GM12874 (cell line): ENCODE measurements around the gene GPRIN2.

Source experiments
- TF ChIP-seq, protein P1 (sequence below): IDR thresholded peaks from 2 replicates; pipeline ENCODE4 v1.5.1; 2011; ENCODE audit warnings: low read depth, mild to moderate bottlenecking, control low read depth, low read length, moderate library complexity; ENCODE audit not compliant: insufficient read depth

The GPRIN2 gene

DNA sequence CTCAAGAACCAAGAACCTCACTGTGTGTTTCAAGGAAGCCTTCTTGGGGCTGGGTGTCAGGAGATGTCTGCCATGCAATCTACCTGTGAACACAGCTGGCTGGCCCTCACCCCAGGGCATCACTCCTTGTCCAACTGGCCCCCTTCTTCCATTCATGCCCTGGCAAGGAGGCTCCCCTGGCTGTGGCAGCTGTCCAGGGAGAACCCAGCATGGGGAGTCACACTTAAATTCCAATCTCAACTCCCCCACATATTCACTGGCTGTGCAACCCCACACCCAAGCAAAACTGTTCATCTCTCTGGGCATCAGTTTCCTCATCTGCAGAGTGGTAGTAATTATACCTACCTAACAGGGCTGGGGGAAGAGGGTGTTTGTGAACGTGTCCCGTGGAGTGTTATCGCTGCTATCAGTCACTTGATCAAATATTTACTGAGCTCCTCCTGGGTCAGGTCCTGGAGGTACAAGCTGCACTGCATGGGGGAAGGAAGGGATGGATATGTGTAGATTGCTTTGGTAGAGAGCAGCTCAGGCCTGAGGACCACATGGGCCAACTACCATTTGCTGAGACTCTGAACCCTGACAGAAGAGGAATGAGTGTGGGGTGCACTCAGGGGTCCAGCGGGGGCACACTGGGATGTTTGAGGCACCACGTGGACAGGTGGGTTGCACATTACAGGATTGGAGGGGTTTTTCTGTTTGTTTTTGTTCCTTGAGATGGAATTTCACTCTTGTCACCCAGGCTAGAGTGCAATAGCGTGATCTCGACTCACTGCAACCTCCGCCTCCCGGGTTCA lies 2.1 kb upstream of the GPRIN2 start:
- TF ChIP-seq, protein P1, sequence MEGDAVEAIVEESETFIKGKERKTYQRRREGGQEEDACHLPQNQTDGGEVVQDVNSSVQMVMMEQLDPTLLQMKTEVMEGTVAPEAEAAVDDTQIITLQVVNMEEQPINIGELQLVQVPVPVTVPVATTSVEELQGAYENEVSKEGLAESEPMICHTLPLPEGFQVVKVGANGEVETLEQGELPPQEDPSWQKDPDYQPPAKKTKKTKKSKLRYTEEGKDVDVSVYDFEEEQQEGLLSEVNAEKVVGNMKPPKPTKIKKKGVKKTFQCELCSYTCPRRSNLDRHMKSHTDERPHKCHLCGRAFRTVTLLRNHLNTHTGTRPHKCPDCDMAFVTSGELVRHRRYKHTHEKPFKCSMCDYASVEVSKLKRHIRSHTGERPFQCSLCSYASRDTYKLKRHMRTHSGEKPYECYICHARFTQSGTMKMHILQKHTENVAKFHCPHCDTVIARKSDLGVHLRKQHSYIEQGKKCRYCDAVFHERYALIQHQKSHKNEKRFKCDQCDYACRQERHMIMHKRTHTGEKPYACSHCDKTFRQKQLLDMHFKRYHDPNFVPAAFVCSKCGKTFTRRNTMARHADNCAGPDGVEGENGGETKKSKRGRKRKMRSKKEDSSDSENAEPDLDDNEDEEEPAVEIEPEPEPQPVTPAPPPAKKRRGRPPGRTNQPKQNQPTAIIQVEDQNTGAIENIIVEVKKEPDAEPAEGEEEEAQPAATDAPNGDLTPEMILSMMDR = no peak

GRCh38 chr10:46558122-46558391 lies 1.6 kb upstream of the GPRIN2 start:
- TF ChIP-seq, protein P1 = no peak

DNA sequence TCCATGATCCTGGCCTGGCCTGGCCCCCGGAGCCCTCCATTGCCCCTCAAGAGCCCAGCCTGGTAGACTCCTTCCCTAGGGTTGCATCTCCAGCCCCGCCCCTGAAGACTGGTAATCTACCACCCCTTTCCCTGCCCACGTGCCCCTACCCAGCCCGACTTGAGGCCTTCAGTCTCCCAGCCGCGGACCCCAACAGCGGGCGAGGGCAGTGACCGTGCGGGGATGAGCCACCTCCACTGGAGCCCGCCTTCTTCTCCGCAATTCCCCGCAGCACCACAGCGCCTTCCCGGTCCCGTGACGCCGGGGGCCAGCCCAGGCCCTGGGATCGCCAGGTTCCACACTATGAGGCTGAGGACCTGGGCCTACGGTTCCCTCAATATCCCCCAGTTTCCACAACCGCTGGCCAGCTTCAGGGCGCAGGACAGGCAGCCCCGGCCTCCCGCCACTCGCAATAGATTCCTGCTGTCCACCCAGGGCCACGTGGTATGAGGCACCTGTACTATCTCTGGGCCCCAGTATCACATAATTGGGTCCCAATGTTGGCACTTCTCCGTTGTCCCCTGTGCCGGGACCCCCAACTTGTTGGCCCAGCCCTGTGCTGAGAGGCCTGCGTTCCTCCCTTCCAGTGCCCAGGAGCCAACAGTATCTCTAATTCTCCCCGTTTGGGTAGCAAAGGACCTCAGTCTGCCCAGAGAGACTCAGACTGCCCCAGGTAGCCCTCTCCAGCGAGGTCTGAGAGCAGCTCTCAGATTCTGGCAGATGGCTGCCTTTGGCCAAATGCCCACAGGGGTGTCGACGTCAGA lies 1.1 kb upstream of the GPRIN2 start:
- TF ChIP-seq, protein P1 = no peak

DNA sequence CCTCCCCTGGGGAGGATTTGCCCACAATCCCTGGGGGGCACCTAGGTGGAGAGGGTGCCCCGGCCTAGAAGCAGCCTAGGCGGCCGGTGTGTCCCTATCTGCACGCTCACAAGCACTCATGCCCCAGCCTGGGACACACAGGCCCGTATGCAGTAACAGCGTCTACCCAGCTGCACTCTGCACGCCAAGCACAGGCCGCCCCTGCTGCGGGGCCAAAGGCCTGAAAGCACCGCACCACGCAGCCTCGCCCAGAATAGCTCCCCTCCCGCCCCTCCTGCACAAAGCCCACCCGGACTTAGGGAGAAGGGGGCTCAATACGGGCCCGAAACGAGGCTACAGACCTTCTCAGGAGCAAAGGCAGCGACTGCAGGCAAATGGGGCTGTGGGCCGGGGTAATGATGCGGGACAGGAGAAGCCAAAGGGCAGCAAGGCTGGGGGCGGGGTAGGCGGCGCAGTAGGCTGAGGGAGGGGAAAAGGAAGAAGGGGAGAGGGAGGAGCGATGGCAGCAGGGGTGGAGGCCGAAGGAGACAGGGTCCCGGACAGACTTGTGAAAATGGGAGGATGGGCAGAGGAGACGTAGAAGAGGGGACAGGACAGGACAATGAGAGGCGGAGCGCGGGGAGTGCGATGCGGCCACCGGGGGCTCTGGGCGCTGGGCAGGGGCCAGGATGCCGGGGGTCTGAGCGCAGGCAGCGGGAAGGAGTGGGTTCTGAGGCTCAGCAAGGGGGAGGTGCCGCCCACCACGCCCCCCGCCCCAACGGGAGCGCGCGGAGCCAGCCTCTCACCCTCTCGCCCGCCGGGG lies 544 bp downstream of the GPRIN2 start:
- TF ChIP-seq, protein P1 = no peak

DNA sequence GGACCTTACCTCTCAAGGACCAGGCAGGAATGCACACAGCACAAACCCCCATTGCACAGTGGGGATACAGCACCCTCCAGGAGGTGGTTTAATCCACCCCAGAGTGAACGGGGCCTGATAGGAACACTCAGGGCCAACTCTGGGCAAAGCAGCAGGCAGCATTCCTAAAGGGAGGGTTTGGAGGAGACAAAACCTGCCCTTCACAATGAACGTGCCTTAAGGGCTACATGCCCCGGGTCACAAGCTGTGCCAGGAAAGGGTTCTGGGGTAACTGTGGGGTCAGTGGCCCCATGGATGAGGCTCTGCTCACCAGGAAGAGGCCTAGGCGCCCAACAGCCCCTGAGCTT lies 1.1 kb downstream of the GPRIN2 start:
- TF ChIP-seq, protein P1 = no peak

- TF ChIP-seq, protein P1 = no peak
Observed at GRCh38 chr10:46554166-46554781, 2.2 kb downstream of the GPRIN2 start.
